PC-9 (cell line): Measurements from ENCODE around the gene HPRT1.

ENCODE experiments used
- EZH2 ChIP-seq: fragments of 200-600 bp; sonication (generic); IDR thresholded peaks from 2 replicates; pipeline ENCODE4 v1.8.0; 2017; ENCODE audit warnings: antibody characterized with exemption, low read depth
- TF ChIP-seq, protein P1 (sequence below): fragments of 200-600 bp; sonication (generic); conservative IDR thresholded peaks from 2 replicates; pipeline ENCODE4 v1.6.1; 2017; ENCODE audit warnings: mixed run types, antibody characterized with exemption, mild to moderate bottlenecking, moderate library complexity

GRCh38 chrX:134460862-134461220 is 876 bp downstream of the HPRT1 start:
- TF ChIP-seq EZH2, result no peak
- TF ChIP-seq, protein P1, sequence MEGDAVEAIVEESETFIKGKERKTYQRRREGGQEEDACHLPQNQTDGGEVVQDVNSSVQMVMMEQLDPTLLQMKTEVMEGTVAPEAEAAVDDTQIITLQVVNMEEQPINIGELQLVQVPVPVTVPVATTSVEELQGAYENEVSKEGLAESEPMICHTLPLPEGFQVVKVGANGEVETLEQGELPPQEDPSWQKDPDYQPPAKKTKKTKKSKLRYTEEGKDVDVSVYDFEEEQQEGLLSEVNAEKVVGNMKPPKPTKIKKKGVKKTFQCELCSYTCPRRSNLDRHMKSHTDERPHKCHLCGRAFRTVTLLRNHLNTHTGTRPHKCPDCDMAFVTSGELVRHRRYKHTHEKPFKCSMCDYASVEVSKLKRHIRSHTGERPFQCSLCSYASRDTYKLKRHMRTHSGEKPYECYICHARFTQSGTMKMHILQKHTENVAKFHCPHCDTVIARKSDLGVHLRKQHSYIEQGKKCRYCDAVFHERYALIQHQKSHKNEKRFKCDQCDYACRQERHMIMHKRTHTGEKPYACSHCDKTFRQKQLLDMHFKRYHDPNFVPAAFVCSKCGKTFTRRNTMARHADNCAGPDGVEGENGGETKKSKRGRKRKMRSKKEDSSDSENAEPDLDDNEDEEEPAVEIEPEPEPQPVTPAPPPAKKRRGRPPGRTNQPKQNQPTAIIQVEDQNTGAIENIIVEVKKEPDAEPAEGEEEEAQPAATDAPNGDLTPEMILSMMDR, result no peak
